Middle frontal gyrus (tissue), 1 donor: Measurements from ENCODE around the gene LONP1.
"Not testable (repeated sequence)": the region's sequence is repeated elsewhere in the genome, so short reads cannot be mapped to it uniquely, and the experiment has no call there.

Experiments
- DNase-seq: peaks from one replicate; pipeline ENCODE4 v3.0.0-alpha.2; 2015; ENCODE audit warnings: low spot score; ENCODE audit errors: extremely low spot score

LONP1 gene

DNA sequence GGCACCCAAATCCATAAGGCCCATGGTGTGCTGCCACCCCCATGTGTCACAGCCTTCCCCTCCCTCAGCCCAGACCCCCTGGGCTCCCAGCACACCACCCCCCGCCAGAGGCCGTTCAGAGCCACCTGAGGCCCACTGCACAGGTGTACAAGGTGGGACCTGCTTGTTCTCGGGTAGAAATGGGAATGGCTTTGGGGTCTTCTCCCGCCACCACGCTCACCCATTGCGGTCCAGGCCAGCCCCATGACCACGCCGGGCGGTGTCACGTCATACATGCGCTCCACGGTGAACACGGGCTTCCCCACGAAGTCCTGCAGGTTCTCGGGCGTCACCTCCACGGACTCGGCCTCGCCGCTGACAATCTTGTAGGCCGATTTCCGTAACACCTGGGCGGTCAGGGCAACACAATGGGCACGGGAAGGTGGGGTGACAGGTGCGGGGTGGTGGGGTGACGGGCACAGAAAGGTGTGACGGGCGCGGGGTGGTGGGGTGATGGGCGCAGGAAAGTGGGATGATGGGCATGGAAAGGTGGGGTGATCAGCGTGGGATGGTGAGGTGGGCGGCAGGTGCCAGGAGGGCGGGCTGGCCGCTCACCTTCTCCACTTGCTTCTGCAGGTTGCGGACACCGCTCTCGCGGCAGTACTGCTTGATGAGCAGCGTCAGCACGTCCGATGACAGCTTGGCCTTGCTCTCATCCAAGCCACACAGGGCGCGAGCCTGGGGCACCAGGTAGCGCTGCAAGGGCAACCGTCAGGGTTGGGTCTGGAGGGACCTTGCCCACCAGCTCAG lies 25.6 kb downstream of the LONP1 start:
- no peak for DNase-seq

- DNase-seq: no peak
Observed at GRCh38 chr19:5693195-5694166, 26.5 kb downstream of the LONP1 start.

DNA sequence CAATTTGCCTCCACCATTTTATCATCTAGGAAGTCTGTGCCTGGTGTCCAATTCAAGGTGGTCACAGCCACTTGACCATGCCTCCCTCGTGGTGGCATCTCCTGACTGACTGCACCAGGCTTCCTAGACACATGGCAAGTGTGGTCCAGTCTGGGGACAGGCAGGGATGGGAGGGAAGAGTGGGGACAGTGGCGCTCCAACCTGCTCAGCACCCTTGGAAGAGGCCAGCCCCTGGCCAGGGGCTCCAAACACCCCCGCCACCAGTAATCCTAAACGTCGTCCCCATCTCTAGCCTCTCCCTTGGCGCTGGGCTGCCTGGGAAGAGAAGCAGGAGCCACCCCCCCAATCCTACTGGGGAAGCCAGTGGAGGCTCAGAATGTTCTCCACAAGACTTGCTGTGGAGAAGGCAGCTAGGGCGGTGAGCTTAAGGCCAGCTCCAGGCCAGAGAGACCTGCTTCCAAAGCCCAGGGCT lies 27.2 kb downstream of the LONP1 start:
- no peak for DNase-seq

DNA sequence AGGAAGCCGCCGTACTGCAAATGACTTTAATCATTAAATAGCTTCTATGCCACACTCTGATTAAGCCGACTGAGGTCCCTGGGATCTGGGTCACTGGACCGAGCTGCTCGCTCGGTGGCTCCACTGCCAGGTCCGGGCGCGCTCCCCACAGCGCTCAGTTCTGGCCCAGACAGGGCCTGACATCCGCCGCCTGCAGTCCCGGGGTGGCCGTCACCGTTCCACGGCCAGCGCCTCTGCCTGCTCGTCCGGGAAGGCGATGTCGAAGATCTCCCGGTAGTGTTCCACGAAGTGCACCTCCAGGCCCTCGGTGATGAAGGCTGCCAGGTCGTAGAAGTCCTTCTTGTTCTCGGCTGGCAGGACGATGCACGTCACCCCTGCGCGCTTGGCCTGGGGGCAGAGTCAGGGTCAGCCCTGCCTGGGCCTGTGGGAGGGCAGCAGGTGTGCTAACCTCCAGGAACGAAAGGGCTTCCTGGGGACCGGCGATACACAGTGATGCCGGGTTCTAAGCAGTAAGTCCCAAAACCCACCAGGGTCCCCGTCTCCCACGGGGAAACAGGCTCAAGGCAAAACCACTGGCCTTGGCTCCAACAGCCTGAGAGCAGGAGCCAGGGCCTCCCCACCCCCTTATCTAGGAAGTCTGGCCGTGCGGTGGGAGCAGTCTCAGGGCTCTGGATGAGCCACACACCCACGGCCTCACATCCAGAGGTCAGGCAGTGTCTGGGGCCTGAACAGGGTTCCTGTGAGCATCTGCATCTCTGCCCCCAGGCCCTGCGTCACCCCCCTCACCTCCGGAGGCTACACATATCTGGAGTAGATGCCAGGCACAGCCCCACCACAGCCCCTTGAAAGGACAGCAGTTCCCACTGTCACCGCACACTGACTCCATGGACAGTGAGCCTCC lies 27.9 kb downstream of the LONP1 start:
- DNase-seq: no peak

- no peak for DNase-seq
Observed at GRCh38 chr19:5690955-5691821, 28.8 kb downstream of the LONP1 start.

- DNase-seq: peak; percentile 97
Observed at GRCh38 chr19:5690125-5690954, 29.6 kb downstream of the LONP1 start, which contains the start of gene RPL36. Gene RPL36, plus strand, starts transcription at chr19:5690295. Its CDS starts 213 bp downstream, at chr19:5690508.

DNA sequence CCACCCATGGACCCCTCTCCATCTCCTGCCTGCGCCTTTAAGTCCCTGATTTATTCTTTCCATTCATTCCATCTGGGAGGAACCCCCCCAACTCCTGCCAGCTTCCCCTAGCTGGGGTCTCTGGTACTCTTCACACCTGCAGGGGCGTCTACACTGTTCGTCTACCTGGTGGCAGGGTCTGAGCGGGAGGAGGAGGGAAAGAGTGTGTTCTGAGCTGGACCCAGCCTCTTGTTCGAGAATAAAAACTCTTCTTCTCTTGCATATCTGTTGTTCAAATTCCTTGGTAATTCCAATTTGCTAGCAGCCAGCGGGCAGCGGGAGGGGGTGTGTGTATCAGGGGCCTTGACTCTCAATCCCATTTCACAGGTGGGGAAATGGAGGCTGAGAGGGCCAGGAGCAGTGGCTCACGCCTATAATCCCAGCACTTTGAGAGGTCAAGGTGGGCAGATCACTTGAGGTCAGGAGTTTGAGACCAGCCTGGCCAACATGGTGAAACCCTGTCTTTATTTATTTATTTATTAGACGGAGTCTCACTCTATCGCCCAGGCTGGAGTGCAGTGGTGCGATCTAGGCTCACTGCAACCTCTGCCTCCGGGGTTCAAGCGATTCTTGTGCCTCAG lies 31.6 kb downstream of the LONP1 start:
- not testable (repeated sequence) for DNase-seq

GRCh38 chr19:5687360-5688198 lies 32.4 kb downstream of the LONP1 start:
- no peak for DNase-seq

- peak; percentile 69 for DNase-seq
Observed at GRCh38 chr19:5686647-5687359, 33.1 kb downstream of the LONP1 start.

DNA sequence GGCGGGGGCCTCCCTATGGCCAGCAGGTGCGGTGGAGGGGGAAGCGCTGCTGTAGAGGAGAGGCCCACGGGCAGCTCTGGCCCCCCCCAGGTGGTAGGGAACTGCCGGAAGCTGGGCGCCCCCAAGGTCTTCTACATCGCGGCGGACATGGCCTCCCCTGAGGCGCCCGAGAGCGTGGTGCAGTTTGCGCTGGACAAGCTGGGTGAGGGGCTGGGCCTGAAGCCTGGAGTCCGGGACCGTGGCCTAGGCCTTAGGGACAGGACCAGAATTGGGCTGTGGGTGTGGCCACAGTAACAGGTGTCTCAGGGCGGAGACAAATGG lies 33.7 kb downstream of the LONP1 start:
- DNase-seq: no peak

GRCh38 chr19:5684694-5685430 lies 35.1 kb downstream of the LONP1 start:
- DNase-seq: no peak

GRCh38 chr19:5683177-5683886 lies 36.6 kb downstream of the LONP1 start:
- no peak for DNase-seq

DNA sequence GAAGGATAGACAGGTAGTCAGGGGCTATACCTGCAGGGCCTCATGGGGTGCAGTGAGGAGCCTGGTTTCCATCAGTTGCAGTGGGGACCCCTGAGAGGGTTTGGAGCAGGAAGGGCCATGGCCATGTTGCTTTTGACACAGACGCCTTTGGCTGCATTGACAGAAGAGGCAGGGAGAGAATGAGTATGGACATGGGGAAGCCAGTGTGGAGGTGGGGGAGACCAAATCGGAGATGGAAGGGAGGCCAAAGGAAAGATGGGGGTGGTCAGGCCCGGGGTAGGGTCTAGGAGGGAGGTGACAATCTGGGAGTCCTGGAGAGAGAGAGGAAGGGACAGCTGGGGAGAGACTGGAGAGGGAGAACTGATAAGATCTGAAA lies 37.9 kb downstream of the LONP1 start:
- DNase-seq: no peak

DNA sequence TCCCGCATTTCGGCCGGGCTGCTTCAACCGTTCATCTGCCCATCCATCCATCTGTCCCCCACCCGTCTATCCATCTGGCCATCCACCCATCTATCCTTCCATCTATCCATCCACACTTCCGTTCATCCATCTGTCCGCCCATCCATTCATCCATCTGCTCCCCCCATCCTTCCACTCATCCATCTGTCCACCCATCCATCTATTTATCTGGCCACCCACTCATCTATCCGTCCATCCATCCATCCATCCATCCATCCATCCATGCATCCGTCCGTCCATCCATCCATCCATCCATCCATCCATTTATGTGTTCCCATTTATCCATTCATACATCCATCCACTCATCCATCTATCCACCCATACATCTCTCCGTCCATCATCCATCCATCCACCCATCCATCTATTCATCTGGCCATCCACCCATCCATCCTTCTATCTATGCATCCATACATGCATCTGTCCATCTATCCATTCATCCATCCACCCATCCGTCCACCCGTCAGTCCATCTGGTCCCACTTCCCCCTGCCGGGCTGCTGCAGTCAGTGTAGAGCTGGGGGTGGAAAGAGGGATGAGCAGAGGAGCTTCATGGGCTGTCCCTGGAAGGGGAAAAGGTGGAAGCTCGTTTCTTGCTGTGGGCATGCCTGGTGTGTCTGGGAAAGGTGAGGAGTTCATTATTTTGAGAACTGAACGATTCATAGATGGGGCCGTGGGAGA lies 38.4 kb downstream of the LONP1 start:
- DNase-seq: no peak
